H1 (cell line): ENCODE data around the gene PAXIP1. TPM values are rescaled to one million over a fixed set of nuclear protein-coding genes. Genes with fewer than 3 reads are reported as not detected.

Experiments
- CTCF ChIP-seq, 3 experiments: IDR thresholded peaks; 1 replicate in 2 of 3; 2 replicates in 1 of 3; pipeline versions ENCODE4 v1.5.1 to v1.6.1; 2011; ENCODE audit warnings: low read length in 3 of 3, mild to moderate bottlenecking in 3 of 3, inconsistent platforms in 2 of 3, low read depth in 1 of 3, moderate library complexity in 1 of 3; ENCODE audit not compliant: insufficient read depth in 1 of 3; ENCODE audit errors: control extremely low read depth in 1 of 3
- polyA plus RNA-seq, 7 experiments: library from polyadenylated mRNA; depleted of rRNA in 3 of 7; stranded (reverse) in 5 of 7; unstranded in 2 of 7; fragments of >200 nt in 5 of 7; fragments of 200-250 nt in 2 of 7; gene quantifications; 1 replicate in 5 of 7; 2 replicates in 1 of 7; 4 replicates in 1 of 7; pipeline versions ENCODE4 v1.2.1 to v1.2.3, GENCODE V29; 2011 to 2013; ENCODE audit warnings: missing spikeins in 2 of 7, mixed read lengths in 2 of 7
- total RNA-seq: library from RNA; stranded (reverse); fragmentation: NEBNext Ultra II Directional; extraction: Animal tissue kit (Norgen Biotek cat#: 25700); gene quantifications from 2 replicates; pipeline ENCODE4 v1.2.1, GENCODE V29; 2021

PAXIP1 gene
- total and polyA plus RNA-seq, 2 of the 8 experiments (the other 6 are each of a cell fraction or from before 2014, with no cell fraction given), result 32.4 to 32.8 TPM

- no peak for TF ChIP-seq CTCF (IDR thresholded peaks at IDR 0.05; ENCODE audit: control extremely low read depth in 1 of 3, insufficient read depth in 1 of 3, low read depth in 1 of 3, low read length in 3 of 3)
Measured at GRCh38 chr7:154903083-154903731, 99.7 kb downstream of the PAXIP1 start (continued).
